Measurements from ENCODE around the gene PSMB5. TPM values are rescaled to one million over a fixed set of nuclear protein-coding genes. Genes with fewer than 3 reads are reported as not detected.
A peak's percentile ranks its signal among the peaks of the same experiment; 100 is the strongest.

Gene PSMB5
- total RNA-seq, 4 donors from 2014 or later: 59.7 to 167 (median 135) TPM

DNA sequence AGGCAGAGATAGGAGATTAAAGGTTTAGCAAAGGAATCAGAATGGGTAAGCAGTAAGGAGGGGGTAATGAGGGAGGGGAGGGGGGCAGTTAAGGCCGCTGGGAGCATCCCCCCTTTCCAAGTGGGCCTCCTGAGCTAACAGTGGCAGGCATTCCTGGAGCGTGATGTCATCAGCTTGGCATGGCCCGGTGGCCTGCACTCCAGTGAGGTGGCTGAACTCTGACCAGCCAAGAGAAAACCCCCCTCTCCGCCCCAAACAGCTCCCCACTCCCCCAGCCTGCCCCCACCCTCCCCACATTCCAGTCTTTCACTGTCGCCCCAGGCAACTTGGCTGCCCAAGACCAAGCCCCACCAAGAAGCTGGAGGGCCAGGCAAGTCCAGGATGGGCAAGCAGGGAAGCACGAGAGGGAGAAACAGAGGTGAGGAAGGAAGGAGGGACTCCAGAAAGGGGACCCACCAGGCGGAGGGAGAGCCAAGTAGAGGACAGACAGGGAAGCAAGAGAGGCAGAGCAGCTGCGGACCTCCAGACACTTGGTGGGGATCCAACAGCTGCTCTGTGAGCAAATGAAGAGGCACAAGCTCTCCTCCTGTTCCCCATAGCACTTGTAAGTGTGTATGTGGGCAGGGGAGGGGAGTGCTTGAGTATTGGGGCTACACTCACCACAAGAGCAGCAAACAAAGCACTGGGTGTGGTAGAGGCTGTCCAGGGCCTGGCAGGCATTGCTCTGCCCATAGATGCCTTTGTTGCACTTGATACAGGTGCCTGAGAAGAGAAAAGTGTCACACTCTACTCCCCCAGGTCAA, 56.8 kb downstream of the PSMB5 start:
- H3K4me1 ChIP-seq: peaks cover 65% of the 10 kb centered on the region

DNA sequence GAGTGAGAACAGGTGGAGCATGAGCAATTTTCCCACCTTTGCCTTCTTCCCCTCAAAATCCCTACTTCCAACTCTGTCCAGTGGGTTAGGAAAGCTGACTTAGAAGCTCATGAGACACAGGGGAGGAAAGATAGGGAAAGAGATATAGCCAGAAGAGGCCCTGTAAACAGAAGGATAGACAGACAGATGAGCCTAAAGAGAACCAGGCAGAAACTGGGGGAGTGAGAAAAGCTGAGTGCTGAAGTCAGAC, 57.3 kb downstream of the PSMB5 start:
- Histone ChIP-seq H3K9me3 (no peaks in the 10 kb centered on the region), H3K27me3 (no peaks in the 10 kb centered on the region), H3K27ac (peak overlapping the region; percentile 86), H3K4me1 (peaks cover 63% of the 10 kb centered on the region), H3K36me3 (peaks cover 10% of the 10 kb centered on the region), H3K4me3 (no peak overlapping the region)
- no peak for DNase-seq (ENCODE audit: low spot score in 2 of 2)
- TF ChIP-seq EP300 (IDR thresholded peaks at IDR 0.05) (no peak), POLR2AphosphoS5 (IDR thresholded peaks at IDR 0.05) (no peak)
- TF ChIP-seq, protein P1, sequence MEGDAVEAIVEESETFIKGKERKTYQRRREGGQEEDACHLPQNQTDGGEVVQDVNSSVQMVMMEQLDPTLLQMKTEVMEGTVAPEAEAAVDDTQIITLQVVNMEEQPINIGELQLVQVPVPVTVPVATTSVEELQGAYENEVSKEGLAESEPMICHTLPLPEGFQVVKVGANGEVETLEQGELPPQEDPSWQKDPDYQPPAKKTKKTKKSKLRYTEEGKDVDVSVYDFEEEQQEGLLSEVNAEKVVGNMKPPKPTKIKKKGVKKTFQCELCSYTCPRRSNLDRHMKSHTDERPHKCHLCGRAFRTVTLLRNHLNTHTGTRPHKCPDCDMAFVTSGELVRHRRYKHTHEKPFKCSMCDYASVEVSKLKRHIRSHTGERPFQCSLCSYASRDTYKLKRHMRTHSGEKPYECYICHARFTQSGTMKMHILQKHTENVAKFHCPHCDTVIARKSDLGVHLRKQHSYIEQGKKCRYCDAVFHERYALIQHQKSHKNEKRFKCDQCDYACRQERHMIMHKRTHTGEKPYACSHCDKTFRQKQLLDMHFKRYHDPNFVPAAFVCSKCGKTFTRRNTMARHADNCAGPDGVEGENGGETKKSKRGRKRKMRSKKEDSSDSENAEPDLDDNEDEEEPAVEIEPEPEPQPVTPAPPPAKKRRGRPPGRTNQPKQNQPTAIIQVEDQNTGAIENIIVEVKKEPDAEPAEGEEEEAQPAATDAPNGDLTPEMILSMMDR (IDR thresholded peaks at IDR 0.05): no peak

More for the DNA sequence above, 56.8 kb downstream of the PSMB5 start:
- TF ChIP-seq EP300 (IDR thresholded peaks at IDR 0.05): no peak
- no peak for TF ChIP-seq POLR2AphosphoS5 (IDR thresholded peaks at IDR 0.05)
- no peak for TF ChIP-seq POLR2A (IDR thresholded peaks at IDR 0.05)
- TF ChIP-seq, protein P1 (IDR thresholded peaks at IDR 0.05): no peak
- Histone ChIP-seq H3K27ac (peak overlapping the region; percentile 86), H3K9me3 (no peaks in the 10 kb centered on the region), H3K27me3 (no peaks in the 10 kb centered on the region), H3K36me3 (peaks cover 5% of the 10 kb centered on the region), H3K4me3 (no peak overlapping the region)
- DNase-seq (ENCODE audit: low spot score in 2 of 2): peak in 1 of 2 donors; percentile 63
- 29% methylated on average over 7 of the region's 8 CpGs for WGBS

DNA sequence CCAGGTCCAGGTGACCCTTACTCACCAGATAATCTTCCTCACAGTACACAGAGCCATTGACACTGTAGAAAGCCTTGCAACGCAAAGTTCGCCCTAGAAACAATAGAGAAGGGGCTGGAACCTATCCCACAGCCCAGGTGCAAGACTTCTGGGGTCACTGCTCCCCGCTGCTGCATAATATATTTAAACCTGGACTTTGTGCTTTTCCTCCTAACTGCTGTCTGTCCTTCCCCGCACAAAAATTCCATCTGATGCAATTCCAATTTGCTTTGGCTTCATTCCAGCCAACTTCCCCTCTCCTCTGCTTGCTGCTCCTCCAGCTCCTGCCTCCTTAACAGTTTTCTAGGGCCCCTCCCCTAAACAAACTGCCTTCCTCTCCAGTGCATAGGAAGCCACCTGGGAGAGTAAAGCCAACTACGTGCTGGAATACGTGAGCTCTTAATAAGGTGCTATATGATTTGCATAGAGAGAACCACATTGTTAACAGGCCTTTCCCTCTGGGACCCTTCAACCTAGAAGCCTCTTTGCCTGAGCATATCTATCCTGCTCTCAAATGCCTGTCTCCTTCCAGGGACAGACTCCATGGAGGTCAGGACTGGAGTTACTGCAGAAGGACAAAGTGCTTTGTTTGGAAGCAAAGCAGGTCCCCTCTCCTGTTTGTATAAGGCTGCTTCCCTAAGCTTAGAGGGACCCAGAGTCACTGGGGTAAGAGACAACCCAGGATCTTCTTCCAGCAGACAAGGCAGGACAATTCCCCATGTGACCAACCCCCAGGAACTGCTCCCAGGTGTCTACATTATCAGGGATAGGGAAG, 57.9 kb downstream of the PSMB5 start:
- H3K9me3 ChIP-seq: no peaks in the 10 kb centered on the region
- peaks cover 63% of the 10 kb centered on the region for H3K4me1 ChIP-seq
- TF ChIP-seq POLR2A (IDR thresholded peaks at IDR 0.05): no peak
- TF ChIP-seq EP300 (IDR thresholded peaks at IDR 0.05): no peak
- TF ChIP-seq, protein P1 (IDR thresholded peaks at IDR 0.05): no peak
- TF ChIP-seq POLR2AphosphoS5 (IDR thresholded peaks at IDR 0.05): no peak
- 34% methylated on average over 6 of the region's 6 CpGs for WGBS
- H3K27me3 ChIP-seq: no peaks in the 10 kb centered on the region
- peaks cover 12% of the 10 kb centered on the region for H3K36me3 ChIP-seq
- DNase-seq (ENCODE audit: low spot score in 2 of 2): peak in 1 of 2 donors; percentile 20
- no peak overlapping the region for H3K4me3 ChIP-seq
- no peak overlapping the region for H3K27ac ChIP-seq

Other genes with a start within 250 kb of the PSMB5 start
- 1 to 10 TPM; 1.8 to 3.8 (median 2.9) TPM for gene SLC7A7, start 219.5 kb downstream of the PSMB5 start, total RNA-seq
- gene MRPL52, start 205.0 kb downstream of the PSMB5 start, total RNA-seq: 10 to 100 TPM; 35.5 to 84.5 (median 74.2) TPM
- 100 to 1,000 TPM; 106 to 161 (median 128) TPM for gene MMP14, start 198.3 kb downstream of the PSMB5 start, total RNA-seq
- gene LRP10, start 163.2 kb downstream of the PSMB5 start, total RNA-seq: 100 to 1,000 TPM in 3 of 4 donors, 10 to 100 TPM in 1; 97.8 to 170 (median 157) TPM
- gene REM2, start 151.7 kb downstream of the PSMB5 start, total RNA-seq: 1 to 10 TPM in 2 of 4 donors, under 1 TPM in 2; 0.89 to 5.4 (median 1.2) TPM
- 100 to 1,000 TPM in 1 of 4 donors, 10 to 100 TPM in 3; 64.5 to 104 (median 93.0) TPM for gene RBM23, start 115.8 kb downstream of the PSMB5 start, total RNA-seq
- 10 to 100 TPM; 44.0 to 58.4 (median 50.3) TPM for gene PRMT5, start 105.5 kb downstream of the PSMB5 start, total RNA-seq
- gene HAUS4, start 77.8 kb downstream of the PSMB5 start, total RNA-seq: 100 to 1,000 TPM in 2 of 4 donors, 10 to 100 TPM in 2; 43.1 to 119 (median 96.3) TPM
- gene AJUBA, start 52.3 kb downstream of the PSMB5 start, total RNA-seq: 100 to 1,000 TPM in 1 of 4 donors, 10 to 100 TPM in 3; 66.0 to 120 (median 79.2) TPM
- 10 to 100 TPM; 19.1 to 32.9 (median 24.3) TPM for gene C14orf93, start 24.8 kb downstream of the PSMB5 start, total RNA-seq
- gene PSMB11, start 7.3 kb upstream of the PSMB5 start, total RNA-seq: not detected
- 1 to 10 TPM; 3.4 to 8.4 (median 5.7) TPM for gene CDH24, start 22.6 kb upstream of the PSMB5 start, total RNA-seq
- 100 to 1,000 TPM in 2 of 4 donors, 10 to 100 TPM in 2; 78.7 to 217 (median 103) TPM for gene ACIN1, start 60.2 kb upstream of the PSMB5 start, total RNA-seq
- 10 to 100 TPM; 10.1 to 22.7 (median 18.6) TPM for gene C14orf119, start 60.6 kb upstream of the PSMB5 start, total RNA-seq
- not detected for gene CIROP, start 70.1 kb upstream of the PSMB5 start, total RNA-seq
- gene CEBPE, start 84.4 kb upstream of the PSMB5 start, total RNA-seq: not detected
- 10 to 100 TPM; 45.2 to 67.7 (median 53.2) TPM for gene SLC7A8, start 148.8 kb upstream of the PSMB5 start, total RNA-seq
- gene RNF212B, start 203.0 kb upstream of the PSMB5 start, total RNA-seq: not detected